Stimulated activated naive CD8-positive, alpha-beta T cell treated with anti-CD3 and anti-CD28 coated beads, Interleukin-15, Interleukin-2, amounts not matched to agents 100 ng/mL and 50 ng/mL, for 24 hours (primary cell): ENCODE measurements around the gene GDI2.
"Not testable (repeated sequence)": the region's sequence is repeated elsewhere in the genome, so short reads cannot be mapped to it uniquely, and the experiment has no call there.

Experiments used
- H3K27ac Mint-ChIP-seq: one replicate; pipeline ENCODE4 v1.8.0; 2021; ENCODE audit warnings: mild to moderate bottlenecking, mixed read lengths
- H3K27me3 Mint-ChIP-seq: one replicate; pipeline ENCODE4 v1.8.0; 2021; ENCODE audit warnings: mixed read lengths
- H3K36me3 Mint-ChIP-seq: one replicate; pipeline ENCODE4 v1.8.0; 2021; ENCODE audit warnings: low read depth, mixed read lengths
- H3K4me1 Mint-ChIP-seq: one replicate; pipeline ENCODE4 v1.8.0; 2021; ENCODE audit warnings: low read depth, mixed read lengths
- H3K4me3 Mint-ChIP-seq: one replicate; pipeline ENCODE4 v1.8.0; 2021; ENCODE audit warnings: mild to moderate bottlenecking, mixed read lengths
- H3K9me3 Mint-ChIP-seq: one replicate; pipeline ENCODE4 v1.8.0; 2021; ENCODE audit warnings: mixed read lengths

GDI2 gene

DNA sequence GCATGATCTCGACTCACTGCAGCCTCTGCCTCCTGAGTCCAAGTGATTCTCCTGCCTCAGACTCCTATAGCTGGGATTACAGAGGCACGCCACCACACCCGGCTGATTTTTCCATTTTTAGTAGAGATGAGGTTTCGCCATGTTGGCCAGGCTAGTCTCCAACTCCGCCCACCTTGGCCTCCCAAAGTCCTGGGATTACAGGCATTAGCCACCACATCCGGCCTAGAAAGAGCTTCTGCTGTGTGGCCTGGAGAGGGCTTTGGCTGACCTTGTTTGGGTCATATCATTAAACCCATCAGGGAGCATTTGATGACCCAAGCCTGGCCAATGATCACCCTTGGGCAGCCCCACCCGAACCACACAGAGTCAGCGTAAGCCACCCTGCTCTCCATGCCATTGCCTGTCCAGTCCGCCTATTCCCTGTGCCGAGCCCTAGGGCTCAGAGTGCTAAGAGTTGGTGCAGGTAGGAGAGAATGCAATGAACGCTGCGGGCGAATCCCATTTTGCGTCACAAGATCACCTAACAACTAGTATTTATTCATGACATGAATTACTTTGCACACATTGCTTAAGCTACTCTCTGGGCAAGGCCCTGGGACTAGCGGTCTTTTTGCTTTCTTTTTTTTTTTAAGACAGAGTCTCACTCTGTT lies 22.3 kb upstream of the GDI2 start:
- Mint-ChIP-seq H3K4me3 (no peak overlapping the region), H3K36me3 (no peaks in the 10 kb centered on the region), H3K27me3 (no peaks in the 10 kb centered on the region), H3K27ac (no peak overlapping the region), H3K9me3 (no peaks in the 10 kb centered on the region), H3K4me1 (peaks cover 12% of the 10 kb centered on the region)

DNA sequence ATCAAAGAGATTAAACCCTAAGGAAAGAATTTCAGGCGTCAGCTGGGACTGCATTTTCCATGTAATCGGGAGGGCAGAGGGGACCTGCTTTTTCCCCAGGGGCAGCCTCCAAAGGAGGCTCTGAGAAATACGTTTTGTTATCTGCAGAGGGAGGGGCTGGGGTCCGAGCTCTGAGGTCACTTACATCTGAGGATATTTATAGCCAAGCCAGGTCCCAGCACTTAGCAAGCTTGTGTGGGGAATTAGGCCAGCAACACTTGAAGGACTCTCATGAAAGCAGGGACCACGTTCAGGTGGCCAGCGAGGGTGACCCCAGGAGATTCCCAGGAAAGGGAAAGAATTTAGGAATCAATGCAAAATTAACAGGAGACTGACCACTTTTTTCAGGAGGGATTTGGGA lies 20.6 kb upstream of the GDI2 start:
- no peaks in the 10 kb centered on the region for H3K36me3 Mint-ChIP-seq
- no peak overlapping the region for H3K4me3 Mint-ChIP-seq
- H3K27ac Mint-ChIP-seq: no peak overlapping the region
- H3K9me3 Mint-ChIP-seq: no peaks in the 10 kb centered on the region
- H3K4me1 Mint-ChIP-seq: peaks cover 11% of the 10 kb centered on the region
- H3K27me3 Mint-ChIP-seq: no peaks in the 10 kb centered on the region

DNA sequence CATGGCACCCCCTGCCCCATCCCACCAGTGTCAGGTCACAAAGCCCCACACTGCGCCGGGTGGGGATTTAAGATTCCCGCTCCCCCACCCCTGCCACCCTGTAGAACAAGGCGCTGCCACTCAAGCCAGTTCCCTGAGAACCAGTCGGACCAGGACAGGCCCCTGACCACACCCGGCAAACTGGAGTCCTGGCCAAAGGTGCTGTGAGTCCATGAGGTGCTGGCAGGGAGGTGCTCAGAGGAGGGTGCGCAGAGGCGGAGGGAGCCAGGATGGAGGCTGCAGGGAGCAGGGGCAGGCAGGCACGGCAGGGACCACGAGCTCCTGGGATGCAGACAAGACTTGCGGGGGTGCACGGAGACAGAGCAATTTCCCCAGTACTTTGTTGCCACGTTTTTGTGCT lies 19.7 kb upstream of the GDI2 start:
- H3K4me3 Mint-ChIP-seq: no peak overlapping the region
- H3K27ac Mint-ChIP-seq: no peak overlapping the region
- H3K36me3 Mint-ChIP-seq: no peaks in the 10 kb centered on the region
- no peaks in the 10 kb centered on the region for H3K9me3 Mint-ChIP-seq
- peaks cover 11% of the 10 kb centered on the region for H3K4me1 Mint-ChIP-seq
- H3K27me3 Mint-ChIP-seq: no peaks in the 10 kb centered on the region

DNA sequence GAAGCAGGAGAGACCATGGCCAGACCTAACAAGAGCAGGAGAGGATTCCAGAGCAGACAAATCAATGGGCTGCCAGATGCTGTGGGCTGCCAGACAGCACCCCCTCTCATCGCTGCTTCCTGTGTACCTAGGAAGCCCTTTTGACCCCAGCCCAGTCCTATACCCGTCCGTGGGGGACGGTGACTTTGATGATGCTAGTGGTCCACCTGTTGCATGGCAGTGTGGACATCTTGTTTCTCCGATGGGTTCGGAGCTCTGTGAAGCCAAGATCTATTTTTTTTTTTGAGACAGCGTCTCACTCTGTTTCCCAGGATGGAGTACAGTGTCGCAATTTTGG lies 18.2 kb upstream of the GDI2 start:
- Mint-ChIP-seq H3K4me3 (no peak overlapping the region), H3K4me1 (peaks cover 11% of the 10 kb centered on the region), H3K27ac (no peak overlapping the region)

DNA sequence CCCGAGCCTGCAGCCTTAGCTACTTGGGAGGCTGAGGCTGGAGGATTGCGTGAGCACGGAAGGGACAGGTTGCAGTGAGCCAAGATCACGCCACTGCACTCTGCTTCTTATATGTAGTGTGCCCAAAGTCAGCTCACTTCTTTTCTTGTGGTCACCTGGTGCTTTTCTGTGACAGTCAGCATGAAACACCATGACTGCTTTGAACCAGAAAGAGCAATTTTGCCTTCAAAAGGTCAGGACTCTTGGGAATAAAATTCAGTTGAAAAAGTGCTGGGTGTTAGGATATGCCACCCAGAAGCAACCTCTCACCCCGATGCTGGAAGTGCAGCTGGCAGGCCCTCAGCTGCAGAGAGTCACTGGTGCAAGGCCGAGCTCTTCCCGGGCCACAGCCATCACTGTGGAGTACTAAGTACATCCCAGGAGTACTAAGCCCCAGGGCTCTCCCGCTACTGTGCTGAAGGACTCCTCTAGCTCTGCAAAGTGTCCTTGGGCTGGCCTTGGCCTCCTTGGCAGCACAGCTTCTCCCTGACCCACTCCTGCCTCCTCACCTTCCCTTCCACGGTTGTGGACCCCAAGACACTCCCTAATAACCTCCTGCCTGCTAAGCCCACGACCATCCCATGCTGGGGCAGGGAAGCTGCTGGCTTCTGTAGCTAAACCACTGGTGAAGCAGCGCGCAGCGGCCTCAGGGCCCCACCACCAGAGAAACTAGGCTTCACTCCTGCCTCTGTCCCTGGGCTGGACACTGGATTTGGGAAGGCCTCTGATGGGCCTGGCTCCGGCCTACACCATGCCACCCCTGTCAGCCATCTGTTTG lies 17.6 kb upstream of the GDI2 start:
- H3K27me3 Mint-ChIP-seq: no peaks in the 10 kb centered on the region
- H3K27ac Mint-ChIP-seq: no peak overlapping the region
- peaks cover 11% of the 10 kb centered on the region for H3K4me1 Mint-ChIP-seq
- H3K36me3 Mint-ChIP-seq: no peaks in the 10 kb centered on the region
- no peaks in the 10 kb centered on the region for H3K9me3 Mint-ChIP-seq
- no peak overlapping the region for H3K4me3 Mint-ChIP-seq

More for the DNA sequence above, 18.2 kb upstream of the GDI2 start:
- no peaks in the 10 kb centered on the region for H3K27me3 Mint-ChIP-seq
- no peaks in the 10 kb centered on the region for H3K36me3 Mint-ChIP-seq
- H3K9me3 Mint-ChIP-seq: no peaks in the 10 kb centered on the region

DNA sequence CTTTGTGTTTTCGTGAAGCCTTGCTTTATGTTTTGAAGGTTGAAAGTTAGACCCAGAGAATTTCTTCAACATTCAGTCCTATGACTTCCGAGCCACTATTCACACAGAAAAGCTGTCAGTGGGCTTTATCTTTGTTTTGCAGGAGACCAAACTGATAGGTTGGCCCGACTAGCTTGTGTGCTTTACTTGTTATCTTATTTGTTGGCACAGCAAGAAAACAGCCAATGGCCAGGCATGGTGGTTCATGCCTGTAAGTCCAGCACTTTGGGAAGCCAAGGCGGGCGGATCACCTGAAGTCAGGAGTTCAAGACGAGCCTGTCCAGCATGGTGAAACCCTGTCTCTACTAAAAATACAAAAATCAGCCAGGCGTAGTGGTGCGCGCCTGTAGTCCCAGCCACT lies 16.0 kb upstream of the GDI2 start:
- Mint-ChIP-seq H3K27me3 (no peaks in the 10 kb centered on the region), H3K27ac (no peak overlapping the region)

DNA sequence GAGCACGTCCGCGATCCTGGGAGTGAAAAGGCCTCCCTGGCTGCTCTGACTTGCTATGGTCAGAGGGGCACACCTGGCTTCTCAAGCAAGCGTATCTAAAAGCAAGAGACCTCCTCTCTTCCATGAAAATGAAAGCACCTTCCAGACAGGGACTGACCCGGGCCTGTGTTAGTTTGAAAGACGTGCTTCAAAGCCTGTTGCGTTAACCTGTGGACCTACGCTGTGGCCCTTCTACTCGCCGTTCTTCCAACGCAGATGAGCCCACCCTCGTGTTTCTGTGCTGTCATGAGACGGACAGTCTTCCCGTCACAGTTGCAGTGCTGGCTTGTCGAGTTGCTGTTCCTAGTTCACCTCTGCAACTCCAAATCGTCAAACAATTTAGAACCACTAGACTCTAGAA lies 15.5 kb upstream of the GDI2 start:
- H3K4me3 Mint-ChIP-seq: no peak overlapping the region
- peaks cover 11% of the 10 kb centered on the region for H3K4me1 Mint-ChIP-seq
- no peak overlapping the region for H3K27ac Mint-ChIP-seq
- no peaks in the 10 kb centered on the region for H3K27me3 Mint-ChIP-seq
- no peaks in the 10 kb centered on the region for H3K36me3 Mint-ChIP-seq
- no peaks in the 10 kb centered on the region for H3K9me3 Mint-ChIP-seq

More for the DNA sequence above, 16.0 kb upstream of the GDI2 start:
- Mint-ChIP-seq H3K9me3 (no peaks in the 10 kb centered on the region), H3K4me3 (no peak overlapping the region), H3K36me3 (no peaks in the 10 kb centered on the region), H3K4me1 (peaks cover 11% of the 10 kb centered on the region)

DNA sequence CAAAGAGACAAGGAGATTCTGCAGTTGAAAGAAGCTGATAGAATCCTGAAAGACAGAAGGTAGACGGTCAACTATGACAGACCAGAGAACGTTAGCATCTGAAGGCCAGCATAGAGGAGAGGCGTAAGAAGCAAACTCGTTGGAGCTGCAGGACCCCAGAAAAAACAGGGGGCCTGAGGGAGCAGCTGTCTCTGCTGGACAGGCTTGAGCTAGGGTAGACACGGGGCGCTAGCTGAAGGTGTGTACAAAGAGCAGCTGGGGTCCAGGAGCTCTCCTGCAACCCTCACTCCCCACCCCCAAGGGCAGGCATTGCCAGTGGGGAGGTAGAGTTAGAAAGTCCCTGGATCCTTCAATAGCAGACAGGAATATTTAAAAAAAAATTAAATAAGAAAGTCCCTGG lies 14.6 kb upstream of the GDI2 start:
- Mint-ChIP-seq H3K4me3 (no peak overlapping the region), H3K9me3 (no peaks in the 10 kb centered on the region), H3K27me3 (no peaks in the 10 kb centered on the region), H3K36me3 (no peaks in the 10 kb centered on the region), H3K4me1 (peaks cover 11% of the 10 kb centered on the region), H3K27ac (no peak overlapping the region)

DNA sequence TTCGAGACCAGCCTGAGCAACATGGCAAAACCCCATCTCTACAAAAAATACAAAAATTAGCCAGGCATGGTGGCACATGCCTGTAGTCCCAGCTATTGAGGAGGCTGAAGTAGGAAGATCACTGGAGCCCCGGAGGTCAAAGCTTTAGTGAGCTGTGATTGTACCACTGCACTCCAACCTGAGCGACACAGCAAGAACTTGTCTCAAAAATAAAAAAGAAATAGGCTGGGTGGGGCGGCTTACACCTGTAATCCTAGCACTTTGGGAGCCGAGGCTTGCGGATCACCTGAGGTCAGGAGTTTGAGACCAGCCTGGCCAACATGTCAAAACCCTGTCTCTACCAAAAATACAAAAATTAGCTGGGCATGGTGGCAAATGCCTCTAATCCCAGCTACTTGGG lies 13.3 kb upstream of the GDI2 start:
- H3K27ac Mint-ChIP-seq, H3K4me3 Mint-ChIP-seq, H3K27me3 Mint-ChIP-seq, H3K9me3 Mint-ChIP-seq, H3K36me3 Mint-ChIP-seq: not testable (repeated sequence)
- peaks cover 11% of the 10 kb centered on the region for H3K4me1 Mint-ChIP-seq

DNA sequence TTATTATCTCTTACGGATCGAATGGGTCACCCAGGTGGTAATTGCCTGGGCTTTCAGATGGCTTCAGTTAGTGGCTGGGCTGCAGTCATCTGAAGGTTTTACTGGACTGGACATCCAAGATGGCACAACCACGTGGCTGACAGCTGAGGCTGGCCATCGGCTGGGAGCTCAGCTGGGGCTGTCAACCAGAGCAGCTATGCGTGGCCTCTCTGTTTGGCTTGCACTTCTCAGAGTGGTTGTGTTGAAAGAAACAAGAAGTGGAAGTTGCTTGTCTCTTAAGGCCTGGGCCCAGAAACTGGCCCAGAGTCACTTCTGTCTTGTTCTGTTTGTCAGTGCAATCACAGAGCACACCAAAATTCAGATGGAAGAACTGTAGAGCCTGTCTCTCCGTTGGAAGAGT lies 5.7 kb upstream of the GDI2 start:
- Mint-ChIP-seq H3K4me3 (no peak overlapping the region), H3K27ac (peak overlapping the region; percentile 78), H3K4me1 (peaks cover 65% of the 10 kb centered on the region)

DNA sequence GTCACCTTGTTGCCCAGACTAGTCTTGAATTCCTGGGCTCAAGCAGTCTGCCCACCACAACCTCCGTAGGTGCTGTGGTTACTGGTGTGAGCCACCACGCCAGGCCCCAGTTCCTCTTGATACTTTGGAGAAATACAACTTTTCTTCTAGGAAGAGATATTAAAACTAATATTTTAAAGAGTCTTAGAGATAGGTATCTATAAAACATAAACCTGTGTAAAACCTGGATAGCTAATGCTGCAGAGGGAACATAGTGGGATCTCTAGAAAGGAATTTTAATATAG lies 4.8 kb upstream of the GDI2 start:
- peak overlapping the region; percentile 96 for H3K27ac Mint-ChIP-seq
- peak overlapping the region; percentile 58 for H3K4me3 Mint-ChIP-seq
- no peaks in the 10 kb centered on the region for H3K27me3 Mint-ChIP-seq
- H3K36me3 Mint-ChIP-seq: peaks cover 12% of the 10 kb centered on the region
- H3K9me3 Mint-ChIP-seq: no peaks in the 10 kb centered on the region
- peaks cover 65% of the 10 kb centered on the region for H3K4me1 Mint-ChIP-seq

More for the DNA sequence above, 5.7 kb upstream of the GDI2 start:
- H3K9me3 Mint-ChIP-seq: no peaks in the 10 kb centered on the region
- no peaks in the 10 kb centered on the region for H3K27me3 Mint-ChIP-seq
- peaks cover 12% of the 10 kb centered on the region for H3K36me3 Mint-ChIP-seq

DNA sequence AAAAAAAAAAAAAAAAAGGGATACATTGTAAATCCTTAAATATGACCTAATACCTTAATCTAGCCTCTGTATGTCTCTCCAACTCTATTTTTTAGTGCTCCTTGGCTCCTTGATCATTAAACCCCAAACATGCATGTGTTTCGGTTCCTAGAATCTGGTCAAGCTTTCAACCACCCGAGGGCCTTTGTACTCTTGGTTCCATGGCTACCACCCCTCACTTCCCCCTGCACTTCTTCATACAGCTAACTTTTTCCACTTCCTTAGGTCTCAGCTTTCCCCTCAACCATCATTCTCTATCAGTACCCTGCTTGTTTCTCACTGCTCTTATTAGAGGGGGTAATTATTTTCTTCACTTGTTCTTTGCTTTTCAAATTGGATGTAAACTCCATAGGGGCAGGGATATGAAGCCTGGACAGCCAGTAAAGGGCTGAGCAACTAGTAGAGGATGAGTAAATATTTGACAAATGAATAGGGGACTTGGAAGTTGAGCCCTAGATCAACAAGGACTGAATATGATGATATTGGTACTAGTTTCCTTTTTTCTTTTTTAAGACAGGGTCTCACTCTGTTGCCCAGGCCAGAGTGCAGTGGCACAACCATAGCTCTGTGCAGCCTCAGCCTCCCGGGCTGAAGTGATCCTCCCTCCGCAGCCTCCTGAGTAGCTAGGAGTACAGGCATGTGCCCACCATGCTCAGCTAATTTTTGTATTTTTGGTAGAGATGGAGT lies 4.3 kb upstream of the GDI2 start:
- Mint-ChIP-seq H3K36me3 (peaks cover 13% of the 10 kb centered on the region), H3K27ac (peak overlapping the region; percentile 96), H3K27me3 (no peaks in the 10 kb centered on the region), H3K4me3 (peak overlapping the region; percentile 58), H3K9me3 (no peaks in the 10 kb centered on the region), H3K4me1 (peaks cover 65% of the 10 kb centered on the region)

DNA sequence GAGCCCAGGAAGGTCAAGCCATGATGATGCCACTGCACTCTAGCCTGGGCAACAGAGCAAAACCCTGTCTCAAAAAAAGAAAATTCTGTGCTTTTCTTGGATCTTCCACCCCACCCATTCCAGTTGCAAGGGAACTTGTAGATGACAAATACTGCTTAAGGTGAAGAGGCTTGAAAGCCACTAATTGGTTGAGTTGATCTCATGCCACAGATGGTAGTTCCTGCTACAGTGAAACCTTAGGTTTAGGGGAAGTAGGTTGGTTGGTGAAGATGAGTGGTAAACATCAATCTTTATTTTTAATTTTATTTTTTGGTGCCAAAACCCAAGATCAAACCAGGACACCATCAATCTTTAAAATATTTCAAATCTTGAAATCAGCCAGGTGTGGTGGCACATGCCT lies 2.9 kb upstream of the GDI2 start:
- Mint-ChIP-seq H3K4me1 (peaks cover 72% of the 10 kb centered on the region), H3K27me3 (no peaks in the 10 kb centered on the region), H3K9me3 (no peaks in the 10 kb centered on the region), H3K36me3 (peaks cover 24% of the 10 kb centered on the region), H3K4me3 (no peak overlapping the region), H3K27ac (peak overlapping the region; percentile 42)

DNA sequence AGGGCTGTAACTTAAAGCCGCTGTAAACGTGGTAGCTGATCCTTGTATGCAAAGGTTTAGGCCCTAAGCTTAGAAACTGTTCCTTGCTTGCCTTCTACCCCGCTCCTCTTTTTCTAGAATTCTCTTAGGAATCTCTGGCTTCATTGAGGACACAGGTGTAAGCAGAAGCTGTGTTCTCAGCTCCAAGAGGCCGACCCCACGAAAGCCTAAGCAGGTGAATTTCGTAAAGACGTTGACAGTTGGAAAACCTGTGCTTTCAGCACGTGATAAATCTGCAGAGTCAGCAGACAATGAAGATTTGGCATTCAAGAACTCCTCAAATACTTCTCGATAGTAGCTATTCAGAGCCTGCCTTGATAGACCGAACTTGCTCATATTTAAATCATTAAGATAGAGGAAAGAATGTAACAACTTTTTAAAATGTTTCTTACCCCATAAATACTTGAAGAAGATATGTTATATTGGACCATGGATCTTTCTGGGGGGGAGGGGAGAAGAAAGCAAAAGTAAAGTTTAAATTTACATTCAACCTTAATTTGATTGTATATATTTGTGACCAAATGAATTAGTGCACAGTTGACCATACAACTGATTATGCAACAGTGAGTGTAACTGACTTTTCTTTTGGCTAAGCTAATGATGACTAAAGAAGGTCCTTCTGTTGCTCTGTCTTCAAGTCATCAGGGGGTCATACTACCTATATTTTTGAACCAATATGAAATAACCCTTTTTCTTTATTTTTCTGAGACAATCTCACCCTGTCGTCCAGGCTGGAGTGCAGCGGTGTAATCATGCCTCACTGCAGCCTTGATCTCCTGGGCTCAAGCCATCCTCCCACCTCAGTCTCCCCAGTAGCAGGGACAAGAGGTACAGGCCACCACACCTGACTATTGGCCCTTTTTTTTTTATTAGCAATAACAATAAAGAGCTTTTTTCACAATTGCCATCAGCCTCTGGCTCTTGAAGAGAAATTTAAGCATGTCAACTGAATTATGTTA lies 1.2 kb upstream of the GDI2 start:
- Mint-ChIP-seq H3K4me1 (peaks cover 72% of the 10 kb centered on the region), H3K27me3 (no peaks in the 10 kb centered on the region), H3K36me3 (peaks cover 40% of the 10 kb centered on the region), H3K9me3 (no peaks in the 10 kb centered on the region), H3K4me3 (peak overlapping the region; percentile 93), H3K27ac (peak overlapping the region; percentile 86)

DNA sequence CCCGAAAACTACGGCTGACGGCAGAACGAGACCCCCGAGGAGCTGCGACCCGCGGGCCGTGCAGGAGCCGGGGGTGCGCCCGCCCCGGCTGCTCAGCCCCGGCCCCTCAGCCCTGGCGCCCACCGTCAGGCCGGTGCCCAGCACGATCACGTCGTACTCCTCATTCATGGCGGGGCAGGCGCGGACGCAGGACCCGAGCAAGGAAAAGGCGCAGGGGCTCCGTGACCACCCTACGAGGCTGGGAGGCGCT lies 218 bp downstream of the GDI2 start:
- peak overlapping the region; percentile 92 for H3K27ac Mint-ChIP-seq
- peak overlapping the region; percentile 93 for H3K4me3 Mint-ChIP-seq
- peaks cover 74% of the 10 kb centered on the region for H3K4me1 Mint-ChIP-seq
- no peaks in the 10 kb centered on the region for H3K27me3 Mint-ChIP-seq
- H3K9me3 Mint-ChIP-seq: no peaks in the 10 kb centered on the region
- H3K36me3 Mint-ChIP-seq: peaks cover 48% of the 10 kb centered on the region
